Liver (tissue), 9 donors: ENCODE measurements around the gene ALCAM. TPM values are rescaled to one million over a fixed set of nuclear protein-coding genes. Genes with fewer than 3 reads are reported as not detected.

Source experiments
- DNase-seq: peaks from one replicate; pipeline ENCODE4 v3.0.0-alpha.2; 2017; ENCODE audit warnings: low spot score
- H3K27ac ChIP-seq, 2 donors: one replicate each; pipeline ENCODE4 v1.7.0; 2013; ENCODE audit warnings: inconsistent platforms in 2 of 2, low read length in 2 of 2, control low read depth in 1 of 2, low read depth in 1 of 2, mild to moderate bottlenecking in 1 of 2
- H3K27me3 ChIP-seq, 4 donors: one replicate each; pipeline versions ENCODE4 v1.6.1 to v1.7.0; 2013; ENCODE audit warnings: low read length in 3 of 4, inconsistent platforms in 1 of 4, mild to moderate bottlenecking in 1 of 4, moderate library complexity in 1 of 4; ENCODE audit not compliant: control insufficient read depth in 4 of 4, insufficient read depth in 4 of 4
- H3K36me3 ChIP-seq, 4 donors: one replicate each; pipeline versions ENCODE4 v1.6.1 to v1.7.0; 2013; ENCODE audit warnings: low read length in 3 of 4, mild to moderate bottlenecking in 3 of 4, low read depth in 1 of 4, moderate library complexity in 1 of 4; ENCODE audit not compliant: control insufficient read depth in 4 of 4, insufficient read depth in 3 of 4
- H3K4me1 ChIP-seq, 4 donors: one replicate each; pipeline versions ENCODE4 v1.6.1 to v1.7.0; 2013; ENCODE audit warnings: low read length in 3 of 4, mild to moderate bottlenecking in 3 of 4, moderate library complexity in 1 of 4; ENCODE audit not compliant: control insufficient read depth in 4 of 4, insufficient read depth in 4 of 4
- H3K4me3 ChIP-seq, 3 donors: one replicate each; pipeline versions ENCODE4 v1.6.1 to v1.7.0; 2013; ENCODE audit warnings: low read length in 3 of 3, control low read depth in 1 of 3, low read depth in 1 of 3, mild to moderate bottlenecking in 1 of 3
- H3K9ac ChIP-seq, 2 donors: one replicate each; pipeline ENCODE4 v1.7.0; 2013; ENCODE audit warnings: low read length in 2 of 2, mild to moderate bottlenecking in 2 of 2, moderate library complexity in 2 of 2, control low read depth in 1 of 2, low read depth in 1 of 2
- H3K9me3 ChIP-seq, 4 donors: one replicate each; pipeline versions ENCODE4 v1.6.1 to v1.7.0; 2013; ENCODE audit warnings: low read length in 3 of 4; ENCODE audit not compliant: control insufficient read depth in 4 of 4
- ATF3 ChIP-seq: IDR thresholded peaks from 2 replicates; pipeline ENCODE4 v1.6.1; 2016; ENCODE audit warnings: antibody characterized with exemption
- CTCF ChIP-seq: fragments of 150-350 bp; IDR thresholded peaks from 2 replicates; pipeline ENCODE4 v1.5.1; 2017; ENCODE audit warnings: improper control_type of control experiment, low read depth, low read length; ENCODE audit not compliant: missing input control
- FOXA1 ChIP-seq: IDR thresholded peaks from 2 replicates; pipeline ENCODE4 v1.6.1; 2016; ENCODE audit warnings: antibody characterized with exemption
- GABPA ChIP-seq, 2 donors: IDR thresholded peaks in 1 of 2; conservative IDR thresholded peaks in 1 of 2; 2 replicates each; pipeline ENCODE4 v1.6.1; 2016; ENCODE audit warnings: antibody characterized with exemption in 2 of 2, mild to moderate bottlenecking in 1 of 2, moderate library complexity in 1 of 2
- HNF4A ChIP-seq, 2 donors: conservative IDR thresholded peaks; 2 replicates each; pipeline ENCODE4 v1.6.1; 2016; ENCODE audit warnings: antibody characterized with exemption in 2 of 2, mild to moderate bottlenecking in 2 of 2
- HNF4G ChIP-seq: IDR thresholded peaks from 2 replicates; pipeline ENCODE4 v1.6.1; 2016; ENCODE audit warnings: antibody characterized with exemption
- JUND ChIP-seq, 2 donors: IDR thresholded peaks; 2 replicates each; pipeline ENCODE4 v1.6.1; 2016; ENCODE audit warnings: antibody characterized with exemption in 2 of 2
- MAX ChIP-seq: IDR thresholded peaks from 2 replicates; pipeline ENCODE4 v1.6.1; 2016; ENCODE audit warnings: antibody characterized with exemption
- NR2F2 ChIP-seq: IDR thresholded peaks from 2 replicates; pipeline ENCODE4 v1.6.1; 2016; ENCODE audit warnings: antibody characterized with exemption
- RAD21 ChIP-seq, 2 donors: IDR thresholded peaks; 2 replicates each; pipeline ENCODE4 v1.6.1; 2016; ENCODE audit warnings: antibody characterized with exemption in 2 of 2, mild to moderate bottlenecking in 2 of 2
- REST ChIP-seq: IDR thresholded peaks from 2 replicates; pipeline ENCODE4 v1.6.1; 2016; ENCODE audit warnings: antibody characterized with exemption, mild to moderate bottlenecking
- RXRA ChIP-seq, 2 donors: IDR thresholded peaks; 2 replicates each; pipeline ENCODE4 v1.6.1; 2017 to 2018; ENCODE audit warnings: antibody characterized with exemption in 2 of 2, mild to moderate bottlenecking in 1 of 2
- SP1 ChIP-seq: IDR thresholded peaks from 2 replicates; pipeline ENCODE4 v1.6.1; 2018; ENCODE audit warnings: antibody characterized with exemption, mild to moderate bottlenecking
- YY1 ChIP-seq: IDR thresholded peaks from 2 replicates; pipeline ENCODE4 v1.6.1; 2016; ENCODE audit warnings: antibody characterized with exemption, mild to moderate bottlenecking
- ZBTB33 ChIP-seq: IDR thresholded peaks from 2 replicates; pipeline ENCODE4 v1.6.1; 2016; ENCODE audit warnings: antibody characterized with exemption
- WGBS: extraction: QIAGEN DNeasy Blood & Tissue Kit; methylation state at CpG from one replicate; pipeline ENCODE4 v1.1.7; 2013; 5-methylcytosine and 5-hydroxymethylcytosine counted together
- polyA plus RNA-seq, 2 donors: library from polyadenylated mRNA; stranded (reverse) in 1 of 2; unstranded in 1 of 2; fragments of 200-250 nt in 1 of 2; fragments of >200 nt in 1 of 2; fragmentation: Nextera tagmentation in 1 of 2; extraction: Ambion mirVana in 1 of 2; gene quantifications; one replicate each; pipeline versions ENCODE4 v1.2.1 to v1.2.3, GENCODE V29; 2013 to 2015
- total RNA-seq, 2 donors: library from RNA; depleted of rRNA; stranded (reverse); fragments of >200 nt; gene quantifications; one replicate each; pipeline ENCODE4 v1.2.3, GENCODE V29; 2014
- donor health status: healthy.
- donor health status: healthy.
- donor health status: healthy.
- donor health status: healthy.
- donor health status: healthy.

ALCAM gene
- total and polyA plus RNA-seq, 4 donors = 14.2 to 62.0 (median 32.3) TPM

GRCh38 chr3:105555206-105555605 is 188.5 kb downstream of the ALCAM start:
- Histone ChIP-seq H3K27me3 (no peaks in the 10 kb centered on the region), H3K4me1 (no peaks in the 10 kb centered on the region), H3K4me3 (no peak overlapping the region), H3K27ac (no peak overlapping the region), H3K9ac (no peak overlapping the region), H3K9me3 (no peaks in the 10 kb centered on the region), H3K36me3 (peaks cover 0 to 39% (median 24%) of the 10 kb centered on the region in 4 donors)
- 95% methylated on average over 2 of the region's 2 CpGs for WGBS
- TF ChIP-seq RAD21 (IDR thresholded peaks at IDR 0.05) (no peak), GABPA (IDR thresholded peaks at IDR 0.05 in 1 of 2, conservative IDR thresholded peaks at IDR 0.05 in 1 of 2) (no peak), YY1 (no peak), RXRA (IDR thresholded peaks at IDR 0.05) (no peak), CTCF (no peak), JUND (IDR thresholded peaks at IDR 0.05) (no peak), ATF3 (no peak), SP1 (no peak), HNF4G (no peak), HNF4A (conservative IDR thresholded peaks at IDR 0.05) (no peak), ZBTB33 (no peak)
- DNase-seq = no peak

GRCh38 chr3:105559856-105560255 is 193.1 kb downstream of the ALCAM start:
- TF ChIP-seq NR2F2 = no peak
- H3K9me3 ChIP-seq = no peaks in the 10 kb centered on the region
- H3K27ac ChIP-seq = no peak overlapping the region
- no peak overlapping the region for H3K9ac ChIP-seq
- H3K36me3 ChIP-seq = peaks cover 0 to 4% (median 0%) of the 10 kb centered on the region in 4 donors
- H3K27me3 ChIP-seq = no peaks in the 10 kb centered on the region
- 88% methylated on average over 1 of the region's 1 CpG for WGBS
- H3K4me3 ChIP-seq = no peak overlapping the region
- no peaks in the 10 kb centered on the region for H3K4me1 ChIP-seq
- DNase-seq = no peak

- DNase-seq = no peak
- no peak overlapping the region for H3K4me3 ChIP-seq
- H3K36me3 ChIP-seq = peaks cover 0 to 3% (median 0%) of the 10 kb centered on the region in 4 donors
- H3K4me1 ChIP-seq = no peaks in the 10 kb centered on the region
- 89% methylated on average over 1 of the region's 1 CpG for WGBS
- no peaks in the 10 kb centered on the region for H3K9me3 ChIP-seq
- H3K27ac ChIP-seq = no peak overlapping the region
- TF ChIP-seq MAX (no peak), RAD21 (IDR thresholded peaks at IDR 0.05) (no peak), FOXA1 (no peak), YY1 (no peak), REST (no peak), CTCF (no peak)
- H3K9ac ChIP-seq = no peak overlapping the region
- H3K27me3 ChIP-seq = no peaks in the 10 kb centered on the region
Measured at GRCh38 chr3:105561876-105562275, 195.2 kb downstream of the ALCAM start.
